ENCODE measurements around the gene PAQR9.
"Not testable (repeated sequence)": the region's sequence is repeated elsewhere in the genome, so short reads cannot be mapped to it uniquely, and the experiment has no call there.

Gene PAQR9

GRCh38 chr3:142963516-142964448 lies at the start of gene PAQR9:
PAQR9 (minus strand) TSS chr3:142963674; CDS start chr3:142963336, 338 bp downstream.
- no peak for DNase-seq

DNA sequence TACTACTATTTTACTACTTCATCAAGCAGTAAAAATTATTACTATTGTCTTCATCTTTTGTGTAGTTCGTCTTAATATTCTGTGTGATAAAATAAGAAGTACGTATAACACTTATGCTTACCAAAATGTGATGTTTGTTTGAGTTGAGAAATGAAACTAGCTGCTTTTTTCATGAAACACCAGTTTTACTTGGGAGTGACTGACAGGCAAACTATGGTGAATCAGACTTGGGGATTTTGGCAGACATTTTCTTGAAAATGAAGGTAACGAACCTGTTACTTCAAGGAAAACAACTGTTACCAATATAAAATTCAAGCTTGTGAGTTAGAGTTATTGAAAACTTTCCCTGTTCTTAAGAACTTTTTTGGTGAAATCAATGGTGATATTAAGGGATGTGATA lies 48.2 kb upstream of the PAQR9 start:
- no peak for DNase-seq

DNA sequence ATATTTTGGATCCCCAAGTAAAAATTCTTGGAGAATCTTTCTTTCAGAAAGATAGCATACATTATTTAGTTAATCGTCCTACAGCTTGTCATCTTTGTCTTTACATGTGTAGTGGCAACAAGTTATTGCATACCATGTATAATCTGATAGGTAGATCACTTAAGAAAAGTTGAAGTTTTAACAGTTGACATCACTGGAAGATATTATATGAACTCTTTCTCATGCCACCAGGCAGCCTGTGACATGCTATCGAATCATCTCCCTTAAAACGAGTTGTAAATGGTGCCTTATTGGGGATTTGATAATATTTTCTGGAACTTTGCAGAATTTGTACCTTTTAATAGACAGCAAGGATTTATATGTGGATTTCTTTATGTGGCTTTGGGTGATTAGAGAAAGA lies 46.5 kb upstream of the PAQR9 start:
- DNase-seq, result no peak

GRCh38 chr3:143004823-143005222 lies 41.3 kb upstream of the PAQR9 start:
- DNase-seq, result no peak

GRCh38 chr3:143002727-143003126 lies 39.3 kb upstream of the PAQR9 start:
- no peak for DNase-seq

- DNase-seq, result peak in 1 of 2 experiments; percentile 16
Measured at GRCh38 chr3:143002083-143002712, 38.7 kb upstream of the PAQR9 start.

DNA sequence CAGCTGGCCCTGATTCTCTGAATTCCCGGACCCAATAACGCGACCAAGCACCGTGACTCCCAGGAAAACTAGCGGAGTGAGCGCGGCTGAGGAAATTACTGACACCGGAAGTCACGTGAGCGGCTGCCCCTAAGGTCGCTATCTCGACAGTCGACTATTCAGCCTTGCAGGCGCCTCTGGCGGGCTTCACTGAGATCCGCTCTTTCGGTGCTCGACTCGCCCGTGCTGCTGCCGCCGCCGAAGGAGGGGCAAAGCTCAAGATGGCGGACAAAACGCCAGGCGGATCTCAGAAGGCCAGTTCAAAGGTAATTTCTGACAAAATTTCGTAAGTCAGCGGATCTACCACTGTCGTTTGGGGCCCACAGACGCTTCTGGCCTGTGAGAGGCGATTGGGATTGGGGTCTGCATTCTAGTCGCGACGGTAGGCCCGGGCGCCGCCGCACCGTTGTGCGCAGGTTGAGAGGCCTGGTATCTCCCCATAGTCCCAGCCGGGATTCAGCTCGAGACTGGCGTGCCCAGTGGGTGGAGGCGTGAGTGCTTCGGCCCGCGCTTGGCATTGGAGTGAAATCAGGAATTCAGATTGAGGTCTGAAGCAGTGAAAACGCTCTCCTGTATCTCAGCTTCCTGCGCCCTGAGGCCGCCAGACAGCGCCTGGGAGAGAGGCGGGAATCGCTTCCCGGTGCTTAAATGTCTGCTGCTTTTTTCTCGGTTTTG lies 38.1 kb upstream of the PAQR9 start, which contains the start of gene U2SURP:
TSS of gene U2SURP (plus strand) at position 202 of the 714 bp plus-strand sequence. CDS start at position 261, 59 bp downstream.
- peak; percentile 96 to 99 for DNase-seq

DNA sequence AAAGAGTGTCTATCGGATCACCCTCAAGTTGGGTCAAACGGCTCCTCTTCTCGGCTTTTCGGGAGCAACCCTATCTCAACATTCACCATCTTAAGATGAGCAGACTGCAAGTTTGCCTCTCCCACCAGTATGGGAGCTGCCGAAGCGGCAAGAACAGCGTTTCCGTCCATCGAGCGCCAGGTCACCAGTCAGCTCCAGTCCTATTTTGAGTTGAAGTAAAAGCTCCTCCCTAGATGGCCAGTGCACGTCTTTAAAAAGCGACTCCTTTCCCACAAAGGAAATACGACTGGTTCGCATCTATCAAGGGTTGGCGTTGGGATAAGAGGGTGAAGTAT lies 37.5 kb upstream of the PAQR9 start:
- DNase-seq, result no peak

DNA sequence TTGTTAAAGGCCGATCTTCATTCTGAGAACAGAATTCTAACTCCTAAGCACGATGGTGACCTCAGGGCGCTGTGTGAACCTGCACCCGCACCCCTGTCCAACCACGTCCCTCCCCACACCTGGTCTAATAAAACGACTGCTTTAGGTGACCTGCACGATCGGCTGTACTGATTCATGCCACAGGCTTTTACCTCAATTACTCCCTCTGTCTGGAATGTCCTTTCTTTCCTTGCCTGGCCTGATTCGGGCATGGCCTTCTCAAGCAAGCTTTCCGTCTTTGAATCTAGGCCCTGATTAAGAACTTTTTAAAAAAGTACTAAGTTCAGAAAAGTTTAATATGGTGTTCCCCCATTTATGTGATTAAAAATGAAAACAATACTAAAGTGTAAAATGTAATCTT lies 37.1 kb upstream of the PAQR9 start:
- no peak for DNase-seq

DNA sequence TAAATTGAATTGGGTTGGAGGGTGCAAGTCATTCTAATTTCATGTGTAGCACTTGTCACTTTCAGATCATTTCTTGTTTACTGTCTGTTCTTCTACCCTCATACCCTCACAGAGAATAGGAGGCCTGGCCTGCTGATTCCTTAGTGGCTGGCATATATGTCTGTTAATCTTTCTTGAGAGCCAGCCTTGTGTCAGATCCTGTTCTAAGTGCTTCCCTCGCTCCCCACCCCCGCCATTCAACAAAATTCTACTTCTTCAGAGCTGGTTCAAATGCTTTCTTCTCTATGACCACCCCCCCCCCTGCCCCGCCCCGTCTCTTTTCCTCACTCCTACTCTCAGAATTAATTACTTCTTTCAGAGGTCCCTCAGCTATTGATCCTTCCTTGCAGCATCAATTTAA lies 36.4 kb upstream of the PAQR9 start:
- no peak for DNase-seq

DNA sequence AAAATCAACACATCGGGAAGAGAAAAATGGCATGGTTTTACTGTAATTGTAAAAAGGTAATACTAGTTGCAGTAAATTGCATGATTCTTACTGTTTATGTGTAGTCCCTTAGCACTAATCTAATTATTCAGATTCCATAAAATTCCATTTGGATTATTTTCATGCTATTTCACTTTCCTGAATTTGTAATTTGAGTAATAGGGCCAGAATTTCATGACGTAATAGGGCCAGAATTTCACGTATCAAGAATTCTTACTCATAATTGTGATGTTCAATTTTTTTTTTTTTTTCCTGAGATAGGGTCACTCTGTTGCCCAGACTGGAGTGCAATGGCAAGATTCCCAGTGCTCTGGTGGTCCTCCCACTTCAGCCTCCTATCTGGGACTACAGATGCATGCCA lies 35.0 kb upstream of the PAQR9 start:
- no peak for DNase-seq

DNA sequence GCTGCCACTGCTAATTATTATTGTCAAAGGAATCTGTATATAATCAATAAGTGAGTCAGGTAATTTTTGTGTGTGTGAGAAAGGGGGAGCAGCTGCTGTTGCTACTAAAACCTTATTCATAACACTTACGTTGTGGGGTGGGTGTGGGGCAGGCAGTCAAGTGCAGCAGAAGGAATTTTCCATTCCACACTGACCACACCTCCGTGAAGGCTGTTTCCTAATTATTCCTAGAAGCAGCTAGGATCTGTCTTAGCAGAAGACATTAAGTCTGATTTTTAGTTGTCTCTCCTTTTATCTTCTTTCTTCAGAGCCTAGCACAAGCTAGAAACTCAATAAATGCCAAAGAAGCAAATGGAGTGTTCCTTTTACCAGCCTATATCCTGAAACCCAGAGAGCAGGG lies 33.9 kb upstream of the PAQR9 start:
- no peak for DNase-seq

GRCh38 chr3:142993958-142994442 lies 30.5 kb upstream of the PAQR9 start:
- DNase-seq, result peak; percentile 58 to 69

DNA sequence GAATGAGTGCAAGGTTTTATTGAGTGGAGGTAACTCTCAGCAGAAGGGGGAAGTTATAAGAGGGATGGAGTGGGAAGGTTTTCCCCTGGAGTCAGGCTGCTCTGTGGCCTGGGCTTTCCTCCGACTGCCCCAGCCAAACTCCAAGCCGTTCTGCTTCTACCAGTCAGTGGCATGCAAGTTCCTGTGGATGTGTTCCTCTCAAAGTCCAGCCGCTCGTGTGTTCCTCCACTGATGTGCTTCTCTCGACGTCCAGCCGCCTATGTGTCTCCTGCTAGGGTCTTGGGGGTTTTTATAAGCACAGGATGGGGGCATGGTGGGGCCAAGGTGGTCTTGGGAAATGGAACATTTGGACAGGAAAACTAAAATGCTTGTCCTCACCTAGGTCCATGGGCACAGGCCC lies 28.8 kb upstream of the PAQR9 start:
- no peak for DNase-seq

DNA sequence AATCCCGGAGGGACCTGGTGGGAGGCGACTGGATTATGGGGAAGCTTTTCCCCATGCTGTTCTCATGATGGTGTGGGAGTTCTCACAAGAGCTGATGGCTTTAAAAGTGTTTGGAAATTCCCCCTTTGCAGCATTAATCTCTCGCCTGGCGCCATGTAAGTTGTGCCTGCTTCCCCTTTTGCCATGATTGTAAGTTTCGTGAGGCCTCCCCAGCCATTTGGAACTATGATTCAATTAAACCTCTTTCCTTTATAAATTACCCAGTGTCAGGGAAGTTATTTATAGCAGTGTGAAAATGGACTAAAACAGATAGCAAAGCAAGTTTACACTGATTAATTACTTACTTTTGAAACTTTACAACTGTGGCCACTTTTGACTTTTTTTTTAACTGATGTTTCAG lies 27.2 kb upstream of the PAQR9 start:
- no peak for DNase-seq

DNA sequence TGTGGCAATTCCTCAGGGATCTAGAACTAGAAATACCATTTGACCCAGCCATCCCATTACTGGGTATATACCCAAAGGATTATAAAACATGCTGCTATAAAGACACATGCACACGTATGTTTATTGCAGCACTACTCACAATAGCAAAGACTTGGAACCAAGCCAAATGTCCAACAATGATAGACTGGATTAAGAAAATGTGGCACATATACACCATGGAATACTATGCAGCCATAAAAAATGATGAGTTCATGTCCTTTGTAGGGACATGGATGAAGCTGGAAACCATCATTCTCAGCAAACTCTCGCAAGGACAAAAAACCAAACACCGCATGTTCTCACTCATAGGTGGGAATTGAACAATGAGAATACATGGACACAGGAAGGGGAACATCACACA lies 25.4 kb upstream of the PAQR9 start:
- not testable (repeated sequence) for DNase-seq

DNA sequence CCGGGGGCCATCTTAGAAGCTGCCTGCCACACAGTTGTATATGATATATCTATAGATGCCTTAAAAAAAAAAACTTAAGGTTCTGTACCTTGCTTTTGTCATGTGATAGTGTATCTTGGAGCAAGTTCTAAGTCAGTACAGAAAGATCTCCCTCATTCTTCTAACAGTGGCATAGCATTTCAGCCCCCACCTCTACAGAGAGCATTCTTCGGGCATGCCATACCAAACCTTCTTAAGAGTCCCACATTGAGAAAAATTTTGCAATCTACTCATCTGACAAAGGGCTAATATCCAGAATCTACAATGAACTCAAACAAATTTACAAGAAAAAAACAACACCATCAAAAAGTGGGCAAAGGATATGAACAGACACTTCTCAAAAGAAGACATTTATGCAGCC lies 24.7 kb upstream of the PAQR9 start:
- DNase-seq, result not testable (repeated sequence)

GRCh38 chr3:142987707-142988106 lies 24.2 kb upstream of the PAQR9 start:
- no peak for DNase-seq

DNA sequence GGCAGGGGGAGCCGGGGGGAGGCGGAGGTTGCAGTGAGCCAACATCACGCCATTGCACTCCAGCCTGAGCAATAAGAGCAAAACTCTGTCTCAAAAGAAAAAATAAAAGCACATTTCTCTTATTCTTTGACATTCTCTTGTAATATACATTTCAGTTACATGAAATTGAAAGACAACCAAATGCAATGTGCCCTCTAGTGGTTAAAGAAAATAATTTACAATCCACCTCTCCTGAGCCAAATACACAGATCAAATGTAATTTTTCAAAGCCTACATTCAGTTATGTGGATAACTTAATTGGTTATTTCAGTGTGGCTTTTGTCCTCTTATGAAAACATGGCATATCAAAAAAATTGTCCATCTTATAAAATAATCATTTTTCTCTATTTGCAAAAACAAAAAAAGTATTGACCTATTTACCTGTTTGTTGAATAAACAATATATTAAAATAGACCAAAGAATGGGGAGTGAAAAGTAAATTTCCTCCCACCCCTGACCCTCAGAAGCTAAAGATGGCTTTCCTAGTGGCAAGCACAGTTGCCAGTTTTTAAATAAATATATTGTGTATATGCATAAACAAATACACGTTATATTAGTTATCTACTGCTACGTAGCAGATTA lies 23.7 kb upstream of the PAQR9 start:
- peak; percentile 27 to 35 for DNase-seq

GRCh38 chr3:142984255-142984654 lies 20.8 kb upstream of the PAQR9 start:
- no peak for DNase-seq

- no peak for DNase-seq
Measured at GRCh38 chr3:142983318-142983717, 19.8 kb upstream of the PAQR9 start.

DNA sequence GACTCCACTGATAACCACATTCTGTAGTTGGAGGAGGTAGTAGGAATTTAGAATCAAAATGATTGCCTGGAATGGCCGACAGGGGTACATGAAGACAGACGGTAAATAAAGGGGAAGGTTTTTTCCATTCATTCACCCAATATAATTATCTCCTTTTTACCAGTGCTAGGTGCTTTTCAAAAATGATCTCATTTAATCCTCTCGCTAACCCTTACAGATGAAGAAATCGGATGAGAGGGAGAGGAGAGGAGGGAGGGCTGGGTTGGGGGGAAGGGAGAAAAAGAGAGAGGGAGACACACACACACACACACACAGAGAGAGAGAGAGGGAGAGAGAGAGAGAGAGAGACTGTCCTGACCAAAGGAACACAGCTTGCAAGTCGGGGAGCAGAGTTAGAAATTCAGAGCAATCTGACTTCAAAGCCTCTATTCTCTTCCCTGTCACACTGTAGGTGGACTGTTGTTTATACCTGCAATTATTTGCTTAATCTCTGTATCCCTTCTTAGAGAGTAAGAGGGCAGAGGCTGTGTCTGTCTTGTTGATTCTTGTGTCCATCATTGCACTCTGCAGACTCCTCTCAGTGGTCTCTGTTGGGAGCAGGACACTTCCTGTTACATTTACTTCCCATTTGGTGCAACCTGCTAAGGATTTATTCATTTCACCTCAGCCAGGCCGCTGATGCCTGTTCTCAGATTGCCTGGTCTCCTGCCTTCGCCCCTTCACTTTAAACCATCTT lies 18.7 kb upstream of the PAQR9 start:
- no peak for DNase-seq
